GM12878 (cell line): ENCODE measurements around the gene CUEDC1.

ENCODE experiments used
- RCOR1 ChIP-seq: conservative IDR thresholded peaks from 2 replicates; pipeline ENCODE4 v1.6.1; 2012; ENCODE audit warnings: low read depth, low read length, improper control_type of control experiment
- SREBF2 ChIP-seq: IDR thresholded peaks from 2 replicates; pipeline ENCODE4 v1.6.1; 2012; ENCODE audit warnings: mild to moderate bottlenecking, low read length
- ZNF274 ChIP-seq: IDR thresholded peaks from one replicate; pipeline ENCODE4 v1.8.0; 2011; ENCODE audit not compliant: insufficient read length, insufficient read depth
- TF ChIP-seq, protein P1 (sequence below): IDR thresholded peaks from 2 replicates; pipeline ENCODE4 v1.6.1; 2011; ENCODE audit warnings: low read depth, low read length, improper control_type of control experiment, borderline replicate concordance

DNA sequence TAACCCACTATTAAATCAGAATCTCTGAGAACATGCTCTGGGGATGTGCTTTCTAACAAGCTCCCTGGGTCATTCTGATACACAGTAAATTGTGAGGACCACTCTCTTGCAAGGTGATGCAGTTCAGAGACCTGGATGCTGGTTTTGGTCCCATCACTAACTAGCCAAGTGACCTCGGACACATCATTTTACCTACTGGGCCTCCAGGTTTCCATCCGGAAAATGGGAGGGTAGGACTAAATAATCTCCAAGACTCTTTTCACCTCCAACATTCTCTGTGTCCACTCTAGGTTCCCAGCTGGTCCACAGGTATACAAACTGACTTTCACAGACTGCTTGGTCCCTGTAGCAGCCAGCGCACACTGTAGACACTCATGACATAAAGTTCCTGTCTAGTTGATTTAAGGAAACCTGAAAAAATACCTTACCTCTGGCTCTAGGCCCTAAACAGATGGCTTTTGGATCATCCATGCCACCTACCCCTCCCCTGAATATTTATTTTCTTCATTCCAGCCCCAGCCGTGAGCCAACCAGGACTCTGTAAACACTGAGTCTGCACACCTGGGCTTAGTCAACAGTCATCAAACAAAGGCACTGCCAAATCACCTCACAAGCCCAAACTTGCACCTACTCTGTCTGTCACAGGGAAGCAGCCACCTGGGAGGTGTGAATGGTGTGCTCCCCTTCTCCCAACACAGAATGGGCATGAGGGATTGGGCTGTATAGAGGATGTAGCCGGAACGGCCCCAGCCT lies 54.0 kb downstream of the CUEDC1 start:
- no peak for TF ChIP-seq SREBF2
- no peak for TF ChIP-seq ZNF274
- TF ChIP-seq, protein P1, sequence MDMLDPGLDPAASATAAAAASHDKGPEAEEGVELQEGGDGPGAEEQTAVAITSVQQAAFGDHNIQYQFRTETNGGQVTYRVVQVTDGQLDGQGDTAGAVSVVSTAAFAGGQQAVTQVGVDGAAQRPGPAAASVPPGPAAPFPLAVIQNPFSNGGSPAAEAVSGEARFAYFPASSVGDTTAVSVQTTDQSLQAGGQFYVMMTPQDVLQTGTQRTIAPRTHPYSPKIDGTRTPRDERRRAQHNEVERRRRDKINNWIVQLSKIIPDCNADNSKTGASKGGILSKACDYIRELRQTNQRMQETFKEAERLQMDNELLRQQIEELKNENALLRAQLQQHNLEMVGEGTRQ = no peak
- TF ChIP-seq RCOR1 = no peak
